A673 (cell line): ENCODE data around the gene ANKRD28. TPM values are rescaled to one million over a fixed set of nuclear protein-coding genes. Genes with fewer than 3 reads are reported as not detected.

ENCODE experiments used
- BruUV-seq: library from RNA; stranded (reverse); fragments of 400-500 nt; replicated peaks from 2 replicates; lab custom pipeline; 2021; lab: Mats Ljungman, UMichigan
- CTCF ChIA-PET: fragments of 300-600 bp; sonication (Branson Sonifier 250); formaldehyde crosslinking; loops from one replicate; lab custom pipeline; 2022; ENCODE audit warnings: antibody characterized with exemption; lab: Charles Lee
- POLR2A ChIA-PET: fragments of 300-600 bp; sonication (Branson Sonifier 250); formaldehyde crosslinking; loops from one replicate; lab custom pipeline; 2022; ENCODE audit warnings: antibody characterized with exemption; ENCODE audit not compliant: low non-redundant PET; lab: Charles Lee
- DNase-seq: peaks from one replicate; pipeline ENCODE4 v3.0.0-alpha.2; 2015; ENCODE audit warnings: low spot score
- H3K27ac ChIP-seq: fragments of 200-600 bp; sonication (generic); 2 replicates; pipeline ENCODE4 v1.5.1; 2016; ENCODE audit warnings: mixed run types, low read depth, mild to moderate bottlenecking, mixed read lengths, antibody characterized with exemption, low read length; ENCODE audit not compliant: poor library complexity, severe bottlenecking
- H3K27me3 ChIP-seq: fragments of 200-600 bp; sonication (generic); replicated peaks from 2 replicates; pipeline ENCODE4 v1.6.1; 2017; ENCODE audit warnings: mixed run types, low read depth, mild to moderate bottlenecking, mixed read lengths, antibody characterized with exemption, low read length; ENCODE audit not compliant: insufficient read depth, poor library complexity
- H3K36me3 ChIP-seq: fragments of 200-600 bp; sonication (generic); 2 replicates; pipeline ENCODE4 v1.6.1; 2016; ENCODE audit warnings: mixed run types, mild to moderate bottlenecking, mixed read lengths, antibody characterized with exemption, low read length; ENCODE audit not compliant: insufficient read depth, poor library complexity, severe bottlenecking
- H3K4me1 ChIP-seq: fragments of 200-600 bp; sonication (generic); 2 replicates; pipeline ENCODE4 v1.6.1; 2017; ENCODE audit warnings: mixed run types, mild to moderate bottlenecking, mixed read lengths, antibody characterized with exemption, low read length; ENCODE audit not compliant: insufficient read depth, poor library complexity, severe bottlenecking
- H3K4me3 ChIP-seq: fragments of 200-600 bp; sonication (generic); 2 replicates; pipeline ENCODE4 v1.5.1; 2016; ENCODE audit warnings: low read depth, mixed run types, mild to moderate bottlenecking, mixed read lengths, low read length; ENCODE audit not compliant: poor library complexity, severe bottlenecking
- H3K9me3 ChIP-seq: fragments of 200-600 bp; sonication (generic); 2 replicates; pipeline ENCODE4 v1.6.1; 2016; ENCODE audit warnings: mixed run types, low read depth, mild to moderate bottlenecking, mixed read lengths, antibody characterized with exemption, low read length; ENCODE audit not compliant: poor library complexity, severe bottlenecking
- EZH2 ChIP-seq: fragments of 200-600 bp; sonication (generic); IDR thresholded peaks from 2 replicates; pipeline ENCODE4 v1.6.1; 2017; ENCODE audit warnings: borderline replicate concordance, low read depth, mild to moderate bottlenecking, mixed read lengths, antibody characterized with exemption, low read length; ENCODE audit not compliant: poor library complexity, severe bottlenecking
- intact Hi-C: fragments of 100-400 bp; cut with micrococcal nuclease; formaldehyde crosslinking; loops from one replicate; pipeline ENCODE4 v1.10.0; 2022; ENCODE audit not compliant: unreplicated experiment
- total RNA-seq: library from RNA; stranded (reverse); gene quantifications from 2 replicates; pipeline ENCODE4 v1.2.3, GENCODE V29; 2021
- TF ChIP-seq, protein P1 (sequence below): fragments of 300-800, 200-600 bp; sonication (generic); conservative IDR thresholded peaks from 2 replicates; pipeline ENCODE4 v1.5.1; 2017; ENCODE audit warnings: low read depth, mild to moderate bottlenecking, antibody characterized with exemption, low read length, moderate library complexity, mixed read lengths

The ANKRD28 gene
- total RNA-seq, 1 experiment from 2014 or later = 29.9 TPM

DNA sequence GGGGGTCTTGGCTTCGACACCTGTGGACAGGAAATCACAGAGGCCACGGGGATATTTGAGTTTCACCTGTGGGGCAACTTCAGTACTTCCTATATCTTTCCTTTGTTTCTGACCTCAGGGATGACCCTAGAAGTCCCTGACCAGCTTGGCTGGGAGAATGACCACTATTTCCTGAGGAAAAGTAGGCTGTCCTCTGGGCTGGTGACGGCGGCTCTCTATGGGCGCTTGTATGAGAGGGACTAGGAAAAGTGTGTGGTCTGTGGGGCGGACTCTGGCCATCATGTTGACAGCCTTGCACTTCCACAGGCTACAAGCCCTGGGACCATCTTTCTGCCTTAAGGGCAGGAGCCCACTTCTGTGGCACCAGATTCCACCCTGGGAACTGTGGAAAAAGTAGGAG, 152.5 kb downstream of the ANKRD28 start:
- Histone ChIP-seq H3K4me3 (no peak overlapping the region), H3K27me3 (no peaks in the 10 kb centered on the region), H3K27ac (no peak overlapping the region), H3K4me1 (peaks cover 15% of the 10 kb centered on the region), H3K36me3 (no peaks in the 10 kb centered on the region), H3K9me3 (no peaks in the 10 kb centered on the region)
- DNase-seq = no peak
- BruUV-seq = no TSS peak
- ChIA-PET CTCF (no interaction called here), POLR2A (interaction anchor here (1.1 kb wide), 1 partner anchor 10 kb away, joined by 7 read pairs; no protein-coding TSS in a partner anchor)
- intact Hi-C loops = no loop called here
- no peak for TF ChIP-seq EZH2
- TF ChIP-seq, protein P1, sequence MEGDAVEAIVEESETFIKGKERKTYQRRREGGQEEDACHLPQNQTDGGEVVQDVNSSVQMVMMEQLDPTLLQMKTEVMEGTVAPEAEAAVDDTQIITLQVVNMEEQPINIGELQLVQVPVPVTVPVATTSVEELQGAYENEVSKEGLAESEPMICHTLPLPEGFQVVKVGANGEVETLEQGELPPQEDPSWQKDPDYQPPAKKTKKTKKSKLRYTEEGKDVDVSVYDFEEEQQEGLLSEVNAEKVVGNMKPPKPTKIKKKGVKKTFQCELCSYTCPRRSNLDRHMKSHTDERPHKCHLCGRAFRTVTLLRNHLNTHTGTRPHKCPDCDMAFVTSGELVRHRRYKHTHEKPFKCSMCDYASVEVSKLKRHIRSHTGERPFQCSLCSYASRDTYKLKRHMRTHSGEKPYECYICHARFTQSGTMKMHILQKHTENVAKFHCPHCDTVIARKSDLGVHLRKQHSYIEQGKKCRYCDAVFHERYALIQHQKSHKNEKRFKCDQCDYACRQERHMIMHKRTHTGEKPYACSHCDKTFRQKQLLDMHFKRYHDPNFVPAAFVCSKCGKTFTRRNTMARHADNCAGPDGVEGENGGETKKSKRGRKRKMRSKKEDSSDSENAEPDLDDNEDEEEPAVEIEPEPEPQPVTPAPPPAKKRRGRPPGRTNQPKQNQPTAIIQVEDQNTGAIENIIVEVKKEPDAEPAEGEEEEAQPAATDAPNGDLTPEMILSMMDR = no peak

DNA sequence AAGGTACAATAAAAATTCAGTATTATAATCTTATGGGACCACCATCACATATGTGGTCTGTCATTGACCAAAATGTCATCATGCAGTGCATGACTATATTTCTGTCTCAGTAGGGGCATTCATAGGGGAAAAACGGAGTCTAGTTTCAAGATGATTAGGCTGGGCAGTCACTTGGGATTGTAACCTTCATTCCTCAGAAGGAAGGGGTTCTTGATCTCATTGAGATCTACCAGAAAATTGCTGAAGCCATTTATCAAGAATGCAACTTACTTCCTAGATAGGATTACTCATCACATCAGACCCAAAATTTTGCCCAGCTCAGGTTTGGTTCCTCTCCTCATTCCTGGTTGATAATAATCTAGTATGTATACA, 158.9 kb downstream of the ANKRD28 start:
- CTCF ChIA-PET = no interaction called here
- no peak for TF ChIP-seq EZH2
- TF ChIP-seq, protein P1 = no peak
- no TSS peak for BruUV-seq
- H3K4me1 ChIP-seq = peaks cover 23% of the 10 kb centered on the region
- intact Hi-C loops = loop anchor here (5.0 kb wide), 1 partner anchor 158 kb away; the partner anchor contains the start of gene ANKRD28
- H3K36me3 ChIP-seq = no peaks in the 10 kb centered on the region
- no peaks in the 10 kb centered on the region for H3K27me3 ChIP-seq
- POLR2A ChIA-PET = no interaction called here
- H3K27ac ChIP-seq = no peak overlapping the region
- H3K4me3 ChIP-seq = no peak overlapping the region
- H3K9me3 ChIP-seq = no peaks in the 10 kb centered on the region
- DNase-seq = no peak

DNA sequence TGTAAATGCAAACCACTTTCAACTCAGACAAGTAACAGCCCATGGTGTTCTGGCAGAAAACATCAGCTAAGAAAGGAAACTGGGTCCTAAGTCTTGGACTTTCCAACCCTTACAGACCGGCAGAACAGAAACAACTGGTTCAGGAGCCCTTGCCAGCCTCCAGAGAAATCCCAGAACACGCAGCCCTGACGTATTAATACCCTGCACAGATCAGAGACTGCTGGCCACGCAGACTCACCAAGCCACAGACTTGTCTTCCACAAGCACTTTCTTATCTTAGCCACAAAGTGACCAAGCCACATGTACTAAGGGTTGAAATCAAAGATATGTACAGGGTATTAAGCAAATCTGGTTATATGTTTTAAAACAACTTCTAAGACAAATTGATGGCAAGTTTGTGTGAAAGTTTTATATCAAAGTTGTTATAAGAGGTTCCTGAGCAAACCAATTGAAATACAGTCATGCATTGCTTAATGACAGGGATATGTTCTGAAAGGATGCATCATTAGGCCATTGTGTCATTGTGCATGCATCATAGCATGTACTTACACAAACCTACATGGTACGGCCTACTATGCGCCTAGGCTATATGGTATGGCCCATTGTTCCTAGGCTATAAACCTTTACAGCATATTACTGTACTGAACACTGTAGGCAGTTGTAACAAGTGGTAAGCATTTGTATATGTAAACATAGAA, 159.4 kb downstream of the ANKRD28 start:
- intact Hi-C loops = loop anchor here (5.0 kb wide), 1 partner anchor 159 kb away; the partner anchor contains the start of gene ANKRD28
- Histone ChIP-seq H3K27me3 (no peaks in the 10 kb centered on the region), H3K27ac (no peak overlapping the region), H3K4me3 (no peak overlapping the region), H3K9me3 (no peaks in the 10 kb centered on the region), H3K4me1 (peaks cover 23% of the 10 kb centered on the region), H3K36me3 (no peaks in the 10 kb centered on the region)
- ChIA-PET CTCF (no interaction called here), POLR2A (no interaction called here)
- no TSS peak for BruUV-seq
- DNase-seq = no peak
- TF ChIP-seq, protein P1 = no peak
- TF ChIP-seq EZH2 = no peak
